ENCODE measurements around the gene SEL1L3. TPM values are rescaled to one million over a fixed set of nuclear protein-coding genes. Genes with fewer than 3 reads are reported as not detected.

Gene SEL1L3
- total RNA-seq, 1 experiment from 2014 or later = 48.3 TPM

DNA sequence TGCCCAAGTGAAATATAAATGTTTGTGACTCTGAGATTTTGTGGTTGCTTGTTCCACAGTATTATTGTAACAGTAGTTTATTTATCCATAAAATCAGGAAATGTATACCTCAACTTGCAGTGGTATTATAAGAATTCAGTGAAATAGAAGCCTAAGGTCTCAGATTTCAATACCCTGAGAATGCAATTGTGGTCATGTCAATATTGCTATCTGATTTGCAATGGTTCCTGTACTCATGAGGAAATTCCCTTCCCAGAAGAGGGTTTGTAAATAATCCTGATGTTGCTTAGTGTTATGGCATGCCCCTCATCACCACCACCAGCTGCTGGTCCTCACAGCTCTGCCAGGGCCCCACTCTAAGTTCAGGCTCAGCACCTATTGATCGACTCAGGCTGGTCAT is 139.4 kb downstream of the SEL1L3 start:
- H3K4me1 ChIP-seq (ENCODE audit: insufficient read depth, low read length) = no peaks in the 10 kb centered on the region
- H3K9ac ChIP-seq (ENCODE audit: extremely low read depth, insufficient read length, low read length) = no peak overlapping the region
- H3K14ac ChIP-seq (ENCODE audit: insufficient read depth, low read length) = no peak overlapping the region
- no peak for DNase-seq
- H4K8ac ChIP-seq (replicated peaks; ENCODE audit: insufficient read length, low read depth, low read length) = no peak overlapping the region
- no peak overlapping the region for H3K27ac ChIP-seq (ENCODE audit: insufficient read length, low read depth, low read length)
- Mint-ChIP-seq H3K4me1 (no peaks in the 10 kb centered on the region), H3K9me3 (no peaks in the 10 kb centered on the region; a peak in 2 of 5 replicates), H3K4me3 (no peak overlapping the region), H3K27me3 (ENCODE audit: low read depth) (no peaks in the 10 kb centered on the region; the same call in none of the 2 replicates), H3K36me3 (ENCODE audit: insufficient read depth in 1 of 3, low read depth in 3 of 3) (no peaks in the 10 kb centered on the region), H3K27ac (no peak overlapping the region)
- H2BK5ac ChIP-seq (ENCODE audit: insufficient read length, low read length) = no peak overlapping the region
- no peak overlapping the region for H3K4ac ChIP-seq (ENCODE audit: low read depth, low read length)
- H2BK15ac ChIP-seq (ENCODE audit: low read depth, low read length) = no peak overlapping the region
- H3K23me2 ChIP-seq (ENCODE audit: insufficient read length, low read depth, low read length, poor library complexity, severe bottlenecking) = no peaks in the 10 kb centered on the region
- no peaks in the 10 kb centered on the region for H3K27me3 ChIP-seq (ENCODE audit: insufficient read depth, low read length)
- no peak overlapping the region for H3K18ac ChIP-seq (ENCODE audit: insufficient read length, low read depth, low read length)
- H2BK12ac ChIP-seq (ENCODE audit: insufficient read length, low read depth, low read length) = no peak overlapping the region
- no peak overlapping the region for H2AFZ ChIP-seq (ENCODE audit: low read length)
- H3K23ac ChIP-seq (ENCODE audit: insufficient read length, low read depth, low read length) = no peak overlapping the region
- no peak overlapping the region for H4K91ac ChIP-seq (ENCODE audit: insufficient read length, low read depth, low read length)
- H4K5ac ChIP-seq (ENCODE audit: insufficient read length, low read depth, low read length) = no peak overlapping the region
- H3K56ac ChIP-seq (ENCODE audit: insufficient read length, low read depth, low read length) = no peak overlapping the region
- no peak overlapping the region for H3K4me2 ChIP-seq (ENCODE audit: insufficient read depth, insufficient read length, low read length)
- H4K20me1 ChIP-seq (ENCODE audit: control insufficient read depth, insufficient read depth, insufficient read length) = no peaks in the 10 kb centered on the region
- no CpG with 5 or more reads among the region's 1 CpG for WGBS (ENCODE audit: extremely low coverage, insufficient read length, low lambda C conversion rate)
- no peak overlapping the region for H3T11ph ChIP-seq (ENCODE audit: low read length)
- H3K9me3 ChIP-seq (ENCODE audit: control insufficient read depth, low read depth, low read length) = no peaks in the 10 kb centered on the region
- no peaks in the 10 kb centered on the region for H3K79me1 ChIP-seq (ENCODE audit: insufficient read depth, low read depth, low read length, poor library complexity, severe bottlenecking)
- H2BK120ac ChIP-seq (ENCODE audit: low read depth, low read length, poor library complexity, severe bottlenecking) = no peak overlapping the region
- no peak overlapping the region for H2AK5ac ChIP-seq (ENCODE audit: insufficient read length, low read length)
- TF ChIP-seq, protein P1, sequence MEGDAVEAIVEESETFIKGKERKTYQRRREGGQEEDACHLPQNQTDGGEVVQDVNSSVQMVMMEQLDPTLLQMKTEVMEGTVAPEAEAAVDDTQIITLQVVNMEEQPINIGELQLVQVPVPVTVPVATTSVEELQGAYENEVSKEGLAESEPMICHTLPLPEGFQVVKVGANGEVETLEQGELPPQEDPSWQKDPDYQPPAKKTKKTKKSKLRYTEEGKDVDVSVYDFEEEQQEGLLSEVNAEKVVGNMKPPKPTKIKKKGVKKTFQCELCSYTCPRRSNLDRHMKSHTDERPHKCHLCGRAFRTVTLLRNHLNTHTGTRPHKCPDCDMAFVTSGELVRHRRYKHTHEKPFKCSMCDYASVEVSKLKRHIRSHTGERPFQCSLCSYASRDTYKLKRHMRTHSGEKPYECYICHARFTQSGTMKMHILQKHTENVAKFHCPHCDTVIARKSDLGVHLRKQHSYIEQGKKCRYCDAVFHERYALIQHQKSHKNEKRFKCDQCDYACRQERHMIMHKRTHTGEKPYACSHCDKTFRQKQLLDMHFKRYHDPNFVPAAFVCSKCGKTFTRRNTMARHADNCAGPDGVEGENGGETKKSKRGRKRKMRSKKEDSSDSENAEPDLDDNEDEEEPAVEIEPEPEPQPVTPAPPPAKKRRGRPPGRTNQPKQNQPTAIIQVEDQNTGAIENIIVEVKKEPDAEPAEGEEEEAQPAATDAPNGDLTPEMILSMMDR (conservative IDR thresholded peaks at IDR 0.05) = peak; percentile 22; the same call in 2 of the 3 replicates
- H2BK20ac ChIP-seq (ENCODE audit: low read depth, low read length, poor library complexity, severe bottlenecking) = no peak overlapping the region
- H3K79me2 ChIP-seq (ENCODE audit: insufficient read depth, low read length) = no peaks in the 10 kb centered on the region

Data from H9 (cell line).